Activated T-cell treated with anti-CD3 and anti-CD28 coated beads, Interleukin-2, amount 50 U/mL, for 72 hours (primary cell): ENCODE data around the gene LIMS2. TPM values are rescaled to one million over a fixed set of nuclear protein-coding genes. Genes with fewer than 3 reads are reported as not detected.

ENCODE experiments used
- ATAC-seq, 2 donors: fragments of 150-1000 bp; cut with Tn5 transposase; replicated peaks in 1 of 2; 2 replicates each; pipeline ENCODE4 v1.10.0; 2021; ENCODE audit warnings: moderate library complexity in 2 of 2, mild to moderate bottlenecking in 1 of 2
- DNase-seq, 2 donors: peaks; one replicate each; pipeline ENCODE4 v3.0.0; 2021 to 2022; ENCODE audit warnings: mixed read lengths in 1 of 2
- H3K27ac Mint-ChIP-seq: one replicate; pipeline ENCODE4 v1.8.0; 2022; ENCODE audit warnings: mild to moderate bottlenecking, moderate library complexity, mixed read lengths
- H3K27me3 Mint-ChIP-seq: one replicate; pipeline ENCODE4 v1.8.0; 2022; ENCODE audit warnings: low read depth, mixed read lengths
- H3K36me3 Mint-ChIP-seq, 2 donors: one replicate each; pipeline ENCODE4 v1.8.0; 2022; ENCODE audit warnings: mixed read lengths in 2 of 2, mild to moderate bottlenecking in 1 of 2; ENCODE audit not compliant: insufficient read depth in 2 of 2
- H3K4me1 Mint-ChIP-seq: one replicate; pipeline ENCODE4 v1.8.0; 2022; ENCODE audit warnings: low read depth, mixed read lengths
- H3K4me3 Mint-ChIP-seq, 2 donors: one replicate each; pipeline ENCODE4 v1.8.0; 2022; ENCODE audit warnings: mild to moderate bottlenecking in 2 of 2, mixed read lengths in 2 of 2, moderate library complexity in 2 of 2
- H3K9me3 Mint-ChIP-seq, 2 donors: one replicate each; pipeline ENCODE4 v1.8.0; 2022; ENCODE audit warnings: mixed read lengths in 2 of 2
- total RNA-seq, 2 donors: library from RNA; stranded (reverse); gene quantifications; one replicate each; pipeline ENCODE4 v1.2.3, GENCODE V29; 2022

LIMS2 gene
- total RNA-seq, 2 donors from 2014 or later: 6.4 to 10.3 TPM

DNA sequence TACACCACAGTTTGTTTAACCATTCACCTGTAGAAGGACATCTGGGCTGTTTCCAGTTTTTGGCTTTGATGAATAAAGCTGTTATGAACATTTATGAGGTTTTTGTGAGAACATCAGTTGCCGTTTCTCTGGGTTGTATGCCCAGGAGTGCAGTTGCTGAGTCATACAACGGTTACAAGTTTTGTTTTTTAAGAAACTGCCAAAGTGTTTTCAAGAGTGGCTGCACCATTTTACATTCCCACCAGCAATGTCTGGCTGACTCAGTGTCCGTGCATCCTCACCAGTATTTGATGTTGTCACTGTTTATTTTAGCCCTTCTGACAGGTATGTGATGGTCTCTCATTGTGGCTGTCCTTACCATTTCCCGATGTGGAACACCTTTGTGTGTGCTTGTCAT lies 77.3 kb downstream of the LIMS2 start:
- ATAC-seq (peak; percentile 9 to 25), DNase-seq (no peak)
- peaks cover under 1 to 4% of the 10 kb centered on the region in 2 donors for H3K36me3 Mint-ChIP-seq
- no peaks in the 10 kb centered on the region for H3K27me3 Mint-ChIP-seq
- H3K27ac Mint-ChIP-seq: no peak overlapping the region
- H3K4me3 Mint-ChIP-seq: no peak overlapping the region
- peaks cover 4% of the 10 kb centered on the region for H3K4me1 Mint-ChIP-seq
- peaks cover 2 to 3% of the 10 kb centered on the region in 2 donors for H3K9me3 Mint-ChIP-seq

DNA sequence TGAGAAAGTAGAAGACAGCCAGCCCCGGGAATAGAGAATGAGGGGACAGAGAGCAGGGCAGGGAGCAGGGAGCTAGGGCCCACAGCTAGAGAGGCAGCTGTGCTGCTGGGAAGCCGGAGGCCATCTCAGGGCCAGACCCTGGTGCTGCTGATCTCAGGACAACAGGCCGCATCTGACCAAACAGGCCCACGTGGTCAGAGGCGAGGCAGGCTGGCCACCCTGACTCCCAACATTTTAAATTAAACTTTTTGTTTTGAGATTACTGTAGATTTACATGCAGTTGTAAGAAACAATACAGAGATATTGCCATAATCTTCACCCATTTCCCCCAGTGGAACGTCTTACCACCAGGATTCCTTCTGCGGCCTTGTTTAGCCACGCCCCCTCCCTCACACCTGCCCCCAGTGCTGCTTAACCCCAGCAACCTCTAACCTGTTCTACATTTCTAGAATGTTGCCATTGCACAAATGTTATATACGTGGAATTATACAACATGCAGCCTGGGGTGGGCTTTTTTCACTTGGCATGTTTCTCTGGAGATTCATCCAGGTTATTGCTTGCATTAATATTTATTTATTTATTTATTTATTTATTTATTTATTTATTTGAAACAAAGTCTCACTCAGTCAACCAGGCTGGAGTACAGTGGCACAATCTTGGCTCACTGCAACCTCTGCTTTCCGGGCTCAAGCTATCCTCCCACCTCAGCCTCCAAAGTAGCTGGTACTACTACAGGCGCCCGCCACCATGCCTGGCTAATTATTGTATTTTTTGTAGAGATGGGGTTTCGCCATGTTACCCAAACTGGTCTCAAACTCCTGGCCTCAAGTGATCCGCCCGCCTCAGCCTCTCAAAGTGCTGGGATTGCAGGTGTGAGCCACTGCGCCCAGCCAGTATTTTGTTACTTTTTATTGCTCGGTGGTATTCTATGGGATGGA lies 78.0 kb downstream of the LIMS2 start:
- DNase-seq: no peak

DNA sequence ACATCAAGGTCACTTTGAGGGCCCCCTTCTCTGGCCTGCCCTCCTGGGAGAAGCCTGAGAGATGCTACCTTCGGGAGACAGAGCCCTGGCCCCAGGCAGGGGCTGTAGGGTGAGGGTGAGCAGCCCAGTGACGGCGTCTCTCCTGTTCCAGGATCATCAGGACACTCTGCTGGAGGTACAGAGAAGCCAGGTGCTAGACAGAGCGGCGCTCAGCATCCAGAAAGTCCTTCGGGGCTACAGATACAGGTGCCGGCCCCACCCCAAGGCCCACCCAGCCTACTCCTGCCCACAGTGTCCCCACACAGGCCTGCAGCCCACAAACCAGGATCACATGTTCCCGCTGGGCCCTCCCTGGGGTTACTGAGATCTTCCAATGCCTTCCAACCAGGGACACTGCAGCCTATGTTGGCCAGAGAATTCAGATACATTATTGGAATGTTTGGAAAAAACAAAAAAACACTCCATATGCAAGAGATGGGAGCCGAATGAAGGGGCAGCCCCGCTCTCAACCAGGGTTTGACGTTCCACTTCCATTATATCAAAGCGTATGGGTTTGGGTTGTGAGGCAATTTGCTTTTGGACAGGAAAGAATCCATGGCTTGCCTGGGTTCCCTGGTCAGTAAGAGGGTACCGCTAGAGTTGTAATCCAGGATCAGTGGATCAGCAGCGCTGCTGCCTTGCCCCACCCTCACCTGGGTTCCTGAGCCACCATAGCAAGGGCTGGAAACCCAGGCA lies 78.9 kb downstream of the LIMS2 start:
- H3K27me3 Mint-ChIP-seq: no peaks in the 10 kb centered on the region
- ATAC-seq: no peak

More for the DNA sequence above, 78.0 kb downstream of the LIMS2 start:
- H3K9me3 Mint-ChIP-seq: peaks cover 0 to 2% of the 10 kb centered on the region in 2 donors
- H3K27ac Mint-ChIP-seq: no peak overlapping the region
- ATAC-seq: no peak
- peaks cover 4% of the 10 kb centered on the region for H3K4me1 Mint-ChIP-seq
- peaks cover 0 to 4% of the 10 kb centered on the region in 2 donors for H3K36me3 Mint-ChIP-seq
- H3K27me3 Mint-ChIP-seq: no peaks in the 10 kb centered on the region
- H3K4me3 Mint-ChIP-seq: no peak overlapping the region

DNA sequence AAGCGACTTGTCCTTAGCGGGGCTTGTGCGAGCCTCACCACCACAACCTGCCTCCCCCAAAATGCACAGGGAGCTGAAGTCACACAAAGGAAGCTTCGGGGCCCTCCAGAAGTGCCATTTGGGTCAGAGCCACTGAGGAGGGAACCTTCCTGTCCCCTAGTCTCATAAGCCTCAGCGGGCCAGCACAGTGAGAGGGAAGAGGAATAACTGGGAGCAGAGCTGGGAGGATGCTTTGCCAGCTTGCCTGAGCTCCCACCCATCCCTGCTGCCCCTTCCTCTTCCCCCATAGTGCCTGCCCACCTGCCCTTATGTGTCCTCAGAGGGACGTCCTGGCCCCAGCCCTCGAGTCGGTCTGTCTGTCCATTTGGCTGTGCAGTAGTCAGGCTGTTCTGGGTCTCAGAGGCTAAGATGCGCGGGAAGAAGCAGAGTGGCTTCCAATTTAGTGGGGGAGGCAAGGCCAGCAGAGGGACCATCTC lies 81.2 kb downstream of the LIMS2 start:
- H3K9me3 Mint-ChIP-seq: no peaks in the 10 kb centered on the region
- DNase-seq (no peak), ATAC-seq (no peak)
- H3K27me3 Mint-ChIP-seq: no peaks in the 10 kb centered on the region
- H3K27ac Mint-ChIP-seq: no peak overlapping the region
- peaks cover 9% of the 10 kb centered on the region for H3K4me1 Mint-ChIP-seq
- no peaks in the 10 kb centered on the region for H3K36me3 Mint-ChIP-seq
- no peak overlapping the region for H3K4me3 Mint-ChIP-seq

More for the DNA sequence above, 78.9 kb downstream of the LIMS2 start:
- no peaks in the 10 kb centered on the region for H3K36me3 Mint-ChIP-seq
- no peak overlapping the region for H3K27ac Mint-ChIP-seq
- DNase-seq: no peak
- no peak overlapping the region for H3K4me3 Mint-ChIP-seq
- no peaks in the 10 kb centered on the region for H3K9me3 Mint-ChIP-seq
- peaks cover 5% of the 10 kb centered on the region for H3K4me1 Mint-ChIP-seq

DNA sequence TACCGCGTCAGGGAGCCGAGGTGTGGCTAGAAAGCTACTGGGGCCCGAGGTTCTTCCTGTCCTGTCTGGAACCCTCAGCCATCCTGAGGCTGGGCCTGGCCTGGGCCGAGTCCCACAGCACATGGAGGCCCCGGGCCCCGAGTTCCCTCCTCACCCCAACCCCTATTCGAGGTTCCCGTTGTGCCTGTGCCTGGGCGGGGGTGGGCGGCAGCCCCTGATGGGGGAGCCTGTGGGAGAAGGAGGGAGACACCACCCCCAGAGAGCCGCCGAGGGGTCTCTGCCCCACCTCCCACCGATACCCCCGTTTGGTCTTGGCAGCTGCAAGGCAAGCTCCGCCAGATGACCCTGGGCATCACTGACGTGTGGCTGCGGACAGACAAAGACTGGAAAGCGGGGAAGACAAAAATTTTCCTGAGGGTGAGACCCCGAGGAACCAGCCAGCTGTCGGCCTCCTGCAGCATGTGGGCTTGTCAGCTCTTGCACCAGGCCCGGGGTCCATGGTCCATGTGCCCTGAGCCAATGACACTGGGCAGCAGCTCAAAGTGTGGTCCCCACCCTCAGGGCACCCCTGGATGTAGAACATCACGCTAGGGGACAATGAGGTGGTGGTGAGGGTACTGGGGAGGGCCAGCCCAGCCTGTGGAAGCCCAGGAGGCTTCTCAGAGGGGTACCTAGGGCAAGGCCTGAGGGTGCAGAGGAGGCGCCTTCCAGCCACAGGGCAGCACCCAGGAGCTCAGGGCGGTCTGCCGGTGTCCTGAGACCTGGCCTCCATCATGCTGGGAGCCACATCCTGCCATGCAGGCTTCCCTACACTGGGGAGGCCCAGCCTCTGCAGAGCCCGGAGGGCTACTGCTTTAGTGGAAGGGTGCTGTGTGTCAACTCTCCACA lies 81.9 kb downstream of the LIMS2 start:
- ATAC-seq (no peak), DNase-seq (no peak)
- Mint-ChIP-seq H3K9me3 (no peaks in the 10 kb centered on the region), H3K27me3 (no peaks in the 10 kb centered on the region), H3K4me3 (no peak overlapping the region), H3K27ac (no peak overlapping the region), H3K4me1 (peaks cover 9% of the 10 kb centered on the region), H3K36me3 (no peaks in the 10 kb centered on the region)

DNA sequence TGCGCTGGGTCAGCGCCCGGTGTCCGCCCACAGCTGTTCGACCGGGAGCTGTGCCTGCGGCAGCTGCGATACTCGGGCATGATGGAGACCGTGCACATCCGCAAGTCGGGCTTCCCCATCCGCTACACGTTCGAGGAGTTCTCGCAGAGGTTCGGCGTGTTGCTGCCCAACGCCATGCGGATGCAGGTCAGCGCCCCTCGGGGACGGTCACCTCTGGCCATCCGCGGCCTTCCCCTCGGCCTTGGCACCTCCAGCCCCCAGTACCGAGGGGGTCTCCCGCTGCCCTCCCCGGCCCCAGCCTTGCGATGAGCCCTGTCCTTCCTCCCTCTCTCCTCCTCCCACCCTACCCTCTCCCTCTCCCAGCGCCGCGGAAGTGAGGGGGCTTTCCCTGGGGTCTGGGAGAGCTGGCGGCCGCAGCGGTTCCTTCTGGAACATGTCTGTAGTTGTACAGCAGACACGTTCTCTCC lies 82.5 kb downstream of the LIMS2 start:
- Mint-ChIP-seq H3K27me3 (no peaks in the 10 kb centered on the region), H3K9me3 (no peaks in the 10 kb centered on the region), H3K36me3 (no peaks in the 10 kb centered on the region), H3K27ac (no peak overlapping the region), H3K4me1 (peaks cover 9% of the 10 kb centered on the region), H3K4me3 (no peak overlapping the region)
- no peak for ATAC-seq
- no peak for DNase-seq

DNA sequence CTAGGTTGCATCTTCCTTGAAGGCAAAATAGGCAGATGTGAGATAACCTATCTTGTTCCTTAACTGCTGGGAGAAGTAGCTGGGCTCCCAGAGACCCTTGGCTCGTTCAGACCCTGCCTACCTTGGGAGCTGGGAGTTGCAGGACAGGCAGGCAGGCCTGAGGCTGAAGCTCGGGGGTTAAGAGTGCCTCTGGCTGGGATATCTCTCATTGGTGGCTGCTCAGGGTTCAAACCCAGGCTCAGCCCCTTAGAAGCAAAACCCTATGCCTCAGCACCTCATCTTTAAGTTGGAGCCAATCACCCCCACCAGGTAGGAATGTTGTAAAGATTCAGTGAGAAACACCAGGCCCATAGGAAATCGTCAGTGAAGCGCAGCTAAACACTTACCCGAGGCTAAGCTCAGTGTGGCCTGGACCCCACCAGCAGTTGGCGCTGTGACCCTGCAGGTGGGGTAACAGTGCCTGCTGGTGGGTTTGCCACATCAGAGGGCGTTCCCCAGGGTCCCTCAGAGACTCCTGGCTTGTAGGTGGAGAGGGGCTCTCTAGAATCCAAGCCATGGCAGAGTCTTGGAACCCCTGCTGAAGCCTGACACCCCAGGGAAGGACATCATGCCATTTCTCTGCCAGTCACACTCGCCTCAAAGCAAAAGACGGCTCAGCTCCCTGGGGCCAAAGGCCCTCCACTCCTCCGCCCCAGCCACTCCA lies 84.0 kb downstream of the LIMS2 start:
- Mint-ChIP-seq H3K9me3 (no peaks in the 10 kb centered on the region), H3K4me3 (no peak overlapping the region), H3K27me3 (no peaks in the 10 kb centered on the region), H3K27ac (no peak overlapping the region), H3K4me1 (peaks cover 9% of the 10 kb centered on the region), H3K36me3 (no peaks in the 10 kb centered on the region)
- peak; percentile 97 to 99 for ATAC-seq
- peak; percentile 70 to 72 for DNase-seq

DNA sequence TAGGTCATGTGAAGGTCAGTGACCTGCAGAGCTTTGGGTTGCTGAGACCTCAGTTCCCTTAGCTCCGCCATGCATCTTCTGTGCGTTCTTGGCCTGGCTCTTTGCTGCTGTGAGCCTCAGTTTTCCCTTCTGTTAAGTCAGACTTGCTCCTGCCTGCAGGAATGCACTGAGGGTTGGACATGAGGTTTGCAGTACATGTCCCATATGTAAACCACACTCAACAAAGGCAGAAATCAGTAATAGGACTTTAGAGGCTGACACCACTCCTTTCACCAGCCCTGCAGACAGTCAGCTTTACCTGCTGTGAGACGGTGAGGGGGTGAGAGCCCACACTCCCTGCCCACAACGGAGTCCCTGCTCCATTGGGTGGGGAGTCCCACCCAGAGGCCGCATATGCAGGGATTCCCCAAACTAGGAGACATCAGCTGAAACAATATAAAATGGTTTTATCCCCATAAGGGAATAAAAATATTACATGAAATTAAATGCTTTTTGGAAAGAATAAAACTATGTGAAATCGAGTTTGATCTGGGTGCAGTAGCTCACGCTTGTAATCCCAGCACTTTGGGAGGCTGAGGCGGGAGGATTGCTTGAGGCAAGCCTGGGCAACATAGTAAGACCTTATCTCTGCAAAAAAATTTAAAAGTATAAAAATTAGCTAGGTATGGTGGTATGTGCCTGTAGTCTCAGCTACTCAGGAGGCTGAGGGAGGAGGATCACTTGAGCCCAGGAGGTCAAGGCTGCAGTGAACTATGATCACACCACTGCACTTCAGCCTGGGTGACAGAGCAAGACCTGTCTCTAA lies 84.7 kb downstream of the LIMS2 start:
- H3K4me3 Mint-ChIP-seq: no peak overlapping the region
- DNase-seq (no peak), ATAC-seq (no peak)
- H3K4me1 Mint-ChIP-seq: peaks cover 9% of the 10 kb centered on the region
- no peaks in the 10 kb centered on the region for H3K36me3 Mint-ChIP-seq
- H3K27me3 Mint-ChIP-seq: no peaks in the 10 kb centered on the region
- H3K9me3 Mint-ChIP-seq: no peaks in the 10 kb centered on the region
- H3K27ac Mint-ChIP-seq: no peak overlapping the region

DNA sequence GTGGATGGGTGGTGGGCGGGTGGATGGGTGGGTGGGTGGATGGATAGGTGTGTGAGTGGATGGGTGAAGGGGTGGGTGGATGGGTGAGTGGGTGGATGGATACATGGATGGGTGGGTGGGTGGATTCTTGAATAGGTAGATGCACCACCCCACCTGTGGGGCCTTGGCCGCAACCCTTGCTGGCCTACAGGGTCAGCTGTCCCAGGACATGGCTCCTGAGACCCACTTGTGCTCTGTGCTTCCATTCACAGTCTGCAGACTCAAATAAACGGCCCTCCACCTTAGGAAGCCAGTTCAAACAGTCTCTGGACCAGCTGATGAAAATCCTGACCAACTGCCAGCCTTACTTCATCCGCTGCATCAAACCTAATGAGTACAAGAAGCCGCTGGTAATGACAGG lies 85.5 kb downstream of the LIMS2 start:
- Mint-ChIP-seq H3K27ac (no peak overlapping the region), H3K9me3 (no peaks in the 10 kb centered on the region), H3K4me3 (no peak overlapping the region), H3K4me1 (peaks cover 9% of the 10 kb centered on the region), H3K36me3 (no peaks in the 10 kb centered on the region), H3K27me3 (no peaks in the 10 kb centered on the region)
- DNase-seq (no peak), ATAC-seq (no peak)

DNA sequence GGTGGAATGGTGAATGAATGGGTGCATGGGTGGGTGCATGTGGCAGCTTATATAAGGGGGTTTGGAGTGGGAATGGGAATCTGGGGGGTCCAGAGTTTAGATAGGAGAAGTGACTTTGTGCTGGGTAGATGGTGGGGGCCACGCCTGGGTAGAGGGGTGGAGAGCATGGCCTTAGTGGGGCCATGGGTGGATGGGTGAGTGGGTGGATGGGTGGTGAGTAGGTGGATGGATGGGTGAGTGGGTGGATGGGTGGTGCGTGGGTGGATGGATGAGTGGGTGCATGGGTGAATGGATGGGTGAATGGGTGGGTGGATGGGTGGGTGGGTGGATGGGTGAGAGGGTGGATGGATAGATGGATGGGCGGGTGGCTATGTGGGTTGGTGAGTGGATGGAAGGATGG lies 86.0 kb downstream of the LIMS2 start:
- Mint-ChIP-seq H3K36me3 (no peaks in the 10 kb centered on the region), H3K9me3 (no peaks in the 10 kb centered on the region), H3K4me3 (no peak overlapping the region), H3K27ac (no peak overlapping the region), H3K27me3 (no peaks in the 10 kb centered on the region), H3K4me1 (peaks cover 7% of the 10 kb centered on the region)
- no peak for ATAC-seq
- DNase-seq: no peak
